ENCODE results near the gene ETV3L.
A peak's percentile ranks its signal among the peaks of the same experiment; 100 is the strongest.

The ETV3L gene

GRCh38 chr1:157099633-157100009 lies at the start of gene ETV3L:
Gene ETV3L, minus strand, starts transcription at chr1:157099808. Its CDS starts 285 bp downstream, at chr1:157099523.
- DNase-seq (ENCODE audit: low read depth in 1 of 2, low spot score in 1 of 2), result no peak

DNA sequence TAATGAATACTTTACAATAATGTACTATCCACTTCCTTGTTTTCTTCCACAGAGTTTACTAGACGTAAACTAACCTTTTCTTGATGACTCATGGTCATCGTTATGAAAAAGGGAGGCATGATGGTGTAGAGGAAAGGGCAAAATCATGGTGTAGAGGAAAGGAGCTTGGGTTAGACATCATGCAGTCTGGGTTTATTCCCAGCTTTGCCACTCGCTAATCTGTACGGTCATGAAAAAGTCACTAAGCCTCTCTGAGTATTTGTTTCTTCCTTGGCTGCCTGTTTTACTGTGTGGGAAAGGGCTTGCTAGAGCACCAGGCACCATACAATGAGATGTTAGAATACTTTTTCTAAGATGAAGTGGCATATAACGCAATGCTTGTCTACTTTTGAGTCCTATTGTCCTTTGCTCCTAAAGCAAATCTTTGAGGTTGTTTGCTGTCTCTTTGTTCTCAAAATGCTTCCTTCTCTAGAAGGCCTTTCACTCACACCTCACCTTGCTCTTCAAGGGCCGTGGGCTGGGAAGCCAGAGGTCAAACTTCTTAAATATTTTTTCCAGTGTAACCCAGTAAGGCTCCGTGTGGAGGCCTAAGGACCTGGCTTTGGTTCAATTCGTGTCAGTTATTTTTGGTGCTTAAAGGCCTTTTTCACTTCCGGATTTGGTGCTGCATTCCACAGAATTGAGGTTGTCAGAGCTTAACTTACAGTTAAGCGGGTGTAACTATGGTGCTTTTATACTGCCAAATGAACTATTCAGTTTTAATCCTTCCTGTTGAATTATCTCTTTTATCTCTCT lies 48.5 kb upstream of the ETV3L start:
- DNase-seq (ENCODE audit: low read depth in 1 of 2, low spot score in 1 of 2), result no peak

DNA sequence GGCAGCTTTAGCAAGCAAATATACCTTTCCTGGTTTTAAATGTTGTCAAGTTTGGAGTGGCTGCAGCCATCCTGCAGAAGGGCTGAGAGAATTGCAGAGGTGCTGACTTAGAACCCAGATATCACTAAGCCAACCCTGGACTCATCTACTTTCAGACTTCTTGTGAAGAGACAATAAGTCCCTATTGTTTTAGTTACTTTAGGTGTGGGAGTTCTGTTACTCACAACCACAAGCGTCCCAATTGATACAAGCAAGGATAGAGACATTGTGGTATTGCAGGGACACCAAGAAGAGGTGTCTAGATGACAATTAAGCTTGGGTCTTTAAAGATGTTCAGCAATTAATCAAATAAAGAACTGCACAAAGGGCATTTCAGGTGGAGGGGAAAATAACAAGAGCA lies 47.4 kb upstream of the ETV3L start:
- no peak for DNase-seq (ENCODE audit: low read depth in 1 of 2, low spot score in 1 of 2)

GRCh38 chr1:157146244-157146643 lies 46.6 kb upstream of the ETV3L start:
- no peak for DNase-seq (ENCODE audit: low read depth in 1 of 2, low spot score in 1 of 2)

DNA sequence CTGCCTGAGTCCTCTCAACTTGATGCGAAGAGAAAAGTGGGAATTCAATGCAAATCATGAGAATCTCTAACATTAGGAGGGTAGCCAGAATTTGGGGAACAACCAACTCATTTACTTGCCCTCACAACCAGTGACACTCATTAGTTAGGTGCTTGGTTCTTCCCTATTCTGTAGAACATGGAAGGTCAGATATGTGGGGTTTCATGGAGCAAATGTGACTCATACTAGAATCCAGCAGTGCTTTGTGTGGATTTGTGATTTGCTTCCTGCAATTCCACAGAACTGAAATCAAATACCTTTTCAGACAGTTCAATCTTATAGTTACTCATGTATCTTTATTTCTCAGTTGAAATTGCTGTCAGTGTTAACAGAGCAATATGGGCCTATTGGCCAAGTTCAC lies 45.5 kb upstream of the ETV3L start:
- DNase-seq (ENCODE audit: low read depth in 1 of 2, low spot score in 1 of 2), result no peak

- no peak for DNase-seq (ENCODE audit: low read depth in 1 of 2, low spot score in 1 of 2)
These were observed 44.9 kb upstream of the ETV3L start for GRCh38 chr1:157144509-157144908.

- no peak for DNase-seq (ENCODE audit: low read depth in 1 of 2, low spot score in 1 of 2)
These were observed 43.3 kb upstream of the ETV3L start for GRCh38 chr1:157142765-157143423.

DNA sequence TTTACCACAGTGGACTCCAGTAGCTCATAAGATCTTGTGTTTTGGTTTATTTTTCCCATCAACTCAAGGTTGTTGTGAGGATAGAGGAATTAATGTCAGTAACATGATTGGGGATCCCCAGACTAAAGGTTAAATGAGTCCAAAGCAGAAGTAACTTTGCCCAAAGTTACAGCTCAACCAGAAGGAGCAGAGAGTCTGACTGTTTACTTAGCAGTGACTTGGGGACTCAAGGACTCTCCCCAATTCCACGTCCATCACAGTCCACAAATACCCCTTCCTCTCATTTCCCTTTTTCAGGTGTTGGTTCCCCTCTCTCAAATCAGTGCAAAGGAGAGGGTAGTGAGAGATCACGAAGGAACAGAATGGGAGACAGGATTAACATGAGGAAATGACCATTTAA lies 42.6 kb upstream of the ETV3L start:
- DNase-seq (ENCODE audit: low read depth in 1 of 2, low spot score in 1 of 2), result no peak

DNA sequence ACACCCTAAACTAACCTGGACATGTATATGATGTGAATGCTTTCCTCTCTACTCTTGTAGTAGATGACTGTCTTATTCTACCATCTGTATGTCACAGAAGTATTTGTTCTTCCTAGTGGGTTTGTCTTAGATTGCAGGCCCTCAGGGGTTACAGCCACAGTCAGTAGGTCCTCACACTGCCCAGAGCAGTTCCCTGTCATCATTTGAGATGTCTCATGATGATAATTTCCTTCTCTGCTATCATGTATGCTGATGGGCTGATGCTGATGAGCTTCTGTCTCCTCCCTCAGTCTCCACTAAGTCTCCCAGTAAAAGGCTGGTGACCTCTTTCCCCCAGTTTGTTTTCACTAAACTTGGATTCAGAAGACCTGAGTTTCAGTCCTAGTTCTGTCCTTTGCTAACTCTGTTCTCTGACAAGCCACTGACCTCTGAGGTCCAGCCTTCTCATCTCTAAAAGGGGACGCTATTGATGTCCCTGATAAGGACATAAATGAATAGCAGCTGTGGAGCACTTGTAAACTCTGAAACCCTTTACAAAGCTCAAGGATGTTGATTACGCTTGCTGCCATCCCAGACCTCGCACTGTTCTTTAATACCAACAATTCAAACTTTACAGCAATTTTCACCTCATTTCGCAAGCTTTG lies 41.7 kb upstream of the ETV3L start:
- no peak for DNase-seq (ENCODE audit: low read depth in 1 of 2, low spot score in 1 of 2)

DNA sequence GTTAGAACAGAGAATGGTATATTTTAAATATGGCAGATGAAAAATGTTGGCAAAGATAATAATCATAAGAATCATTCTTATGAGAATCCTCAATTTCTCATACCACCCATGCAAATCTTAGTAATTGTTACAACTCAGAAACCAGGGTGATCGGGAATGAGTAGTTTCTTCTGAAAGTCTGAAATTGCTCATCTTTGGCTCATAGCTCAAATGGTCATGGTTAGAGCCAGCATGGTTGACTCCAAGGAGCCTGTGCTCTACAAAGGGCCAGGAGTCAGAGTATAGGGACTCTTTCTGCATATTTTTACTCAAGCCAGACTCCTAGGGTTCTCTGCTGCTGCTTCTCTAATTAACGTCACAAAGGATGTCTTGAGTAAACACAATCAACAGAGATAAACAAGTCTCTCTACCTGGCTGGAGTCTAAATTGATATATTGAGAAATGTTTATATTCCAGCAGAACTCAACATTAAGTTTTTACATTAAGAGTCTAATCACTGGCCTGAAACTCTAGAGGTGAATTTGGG lies 40.5 kb upstream of the ETV3L start:
- DNase-seq (ENCODE audit: low read depth in 1 of 2, low spot score in 1 of 2), result no peak

GRCh38 chr1:157139052-157139715 lies 39.6 kb upstream of the ETV3L start:
- DNase-seq (ENCODE audit: low read depth in 1 of 2, low spot score in 1 of 2), result no peak

DNA sequence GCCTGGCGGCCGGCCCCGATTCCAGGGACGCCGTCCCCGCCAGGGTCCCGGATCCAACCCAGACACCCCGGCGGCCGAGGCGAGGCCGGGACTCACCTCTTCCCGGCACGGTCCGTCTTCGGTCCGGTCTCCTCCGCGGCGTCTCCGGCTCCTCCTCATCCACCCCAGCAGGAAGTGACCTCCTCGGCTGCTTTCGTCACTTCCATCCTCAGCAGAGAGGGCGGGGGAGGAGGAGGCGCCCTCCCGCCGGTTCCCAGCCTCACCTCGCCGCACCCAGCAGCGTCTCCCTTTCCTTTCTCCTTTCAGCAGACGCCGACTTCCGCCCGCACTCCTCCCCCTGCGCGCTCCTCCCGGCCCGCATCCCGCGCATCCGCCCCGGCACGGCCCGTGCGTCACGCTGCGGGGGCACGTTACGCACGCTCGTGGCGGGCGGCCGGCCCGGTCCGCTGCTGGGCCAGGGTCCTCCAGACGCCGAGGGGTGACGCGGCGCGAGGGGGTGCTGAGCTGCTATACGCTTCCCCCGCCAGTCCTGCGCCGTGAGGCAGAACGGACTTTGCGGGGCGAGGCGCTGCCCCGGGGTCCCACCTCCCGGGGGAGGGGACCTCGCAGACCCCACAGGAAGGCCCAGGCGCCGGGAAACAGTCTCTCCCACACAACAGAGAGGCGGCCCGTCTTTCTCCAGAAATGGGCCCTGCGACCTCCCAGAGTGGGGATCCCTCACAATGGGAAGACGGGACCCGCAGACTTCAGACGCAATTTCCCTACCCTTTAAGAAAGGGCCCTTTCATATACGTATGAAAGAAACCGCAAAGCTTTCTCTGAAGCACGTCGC lies 38.8 kb upstream of the ETV3L start, which contains the start of gene ETV3:
ETV3 (minus strand) TSS at position 176 of the 832 bp plus-strand sequence. CDS start 2,043 bp downstream, outside the sequence.
- peak; percentile 57 to 81 for DNase-seq (ENCODE audit: low read depth in 1 of 2, low spot score in 1 of 2)

GRCh38 chr1:157137408-157138219 lies 38.0 kb upstream of the ETV3L start:
- no peak for DNase-seq (ENCODE audit: low read depth in 1 of 2, low spot score in 1 of 2)

GRCh38 chr1:157137046-157137407 lies 37.4 kb upstream of the ETV3L start:
- DNase-seq (ENCODE audit: low read depth in 1 of 2, low spot score in 1 of 2), result no peak

- DNase-seq (ENCODE audit: low read depth in 1 of 2, low spot score in 1 of 2), result no peak
These were observed 36.5 kb upstream of the ETV3L start for GRCh38 chr1:157136133-157136532.

- no peak for DNase-seq (ENCODE audit: low read depth in 1 of 2, low spot score in 1 of 2)
These were observed 36.0 kb upstream of the ETV3L start for GRCh38 chr1:157135646-157136045.

- no peak for DNase-seq (ENCODE audit: low read depth in 1 of 2, low spot score in 1 of 2)
These were observed 35.5 kb upstream of the ETV3L start for GRCh38 chr1:157135070-157135469.

- DNase-seq (ENCODE audit: low read depth in 1 of 2, low spot score in 1 of 2), result no peak
These were observed 34.8 kb upstream of the ETV3L start for GRCh38 chr1:157134442-157134841.

GRCh38 chr1:157133426-157133825 lies 33.8 kb upstream of the ETV3L start:
- no peak for DNase-seq (ENCODE audit: low read depth in 1 of 2, low spot score in 1 of 2)
